Tibial artery (tissue), 4 donors: ENCODE data around the gene IL25.
"Not testable (repeated sequence)": the region's sequence is repeated elsewhere in the genome, so short reads cannot be mapped to it uniquely, and the experiment has no call there.

Experiments used
- DNase-seq, 2 donors: peaks; one replicate each; pipeline ENCODE4 v3.0.0-alpha.2; 2019
- H3K27ac ChIP-seq, 2 donors: fragments of 200-600 bp; sonication (generic) in 1 of 2; 1 replicate in 1 of 2; 2 replicates in 1 of 2; pipeline ENCODE4 v1.5.1; 2018 to 2019; ENCODE audit warnings: mild to moderate bottlenecking in 1 of 2
- H3K27me3 ChIP-seq, 2 donors: fragments of 200-600 bp; sonication (generic) in 1 of 2; one replicate each; pipeline versions ENCODE4 v1.5.1 to v1.6.0; 2016 to 2019
- H3K36me3 ChIP-seq, 3 donors: fragments of 200-600 bp; sonication (generic) in 2 of 3; one replicate each; pipeline ENCODE4 v1.5.1; 2016 to 2019; ENCODE audit warnings: mild to moderate bottlenecking in 2 of 3
- H3K4me1 ChIP-seq, 4 donors: fragments of 200-600 bp; sonication (generic) in 2 of 4; 1 replicate in 3 of 4; 2 replicates in 1 of 4; pipeline ENCODE4 v1.5.1; 2016 to 2019
- H3K4me3 ChIP-seq, 2 donors: fragments of 200-600 bp; sonication (generic) in 1 of 2; 1 replicate in 1 of 2; 2 replicates in 1 of 2; pipeline ENCODE4 v1.5.1; 2018 to 2019; ENCODE audit warnings: mild to moderate bottlenecking in 2 of 2
- H3K9me3 ChIP-seq, 3 donors: fragments of 200-600 bp; sonication (generic) in 1 of 3; one replicate each; pipeline ENCODE4 v1.5.1; 2016 to 2019
- intact Hi-C: fragments of 100-400 bp; cut with DNase I; formaldehyde crosslinking; loops from one replicate; pipeline ENCODE4 v1.15.0; 2023; ENCODE audit warnings: low total_unique reads
- TF ChIP-seq, protein P1 (sequence below), 2 experiments: fragments of 200-600 bp in 1 of 2; fragments of 450-650 bp in 1 of 2; IDR thresholded peaks; one replicate each; pipeline ENCODE4 v1.5.1; 2017 to 2019; ENCODE audit warnings: antibody characterized with exemption in 2 of 2, mild to moderate bottlenecking in 1 of 2, moderate library complexity in 1 of 2

The IL25 gene

DNA sequence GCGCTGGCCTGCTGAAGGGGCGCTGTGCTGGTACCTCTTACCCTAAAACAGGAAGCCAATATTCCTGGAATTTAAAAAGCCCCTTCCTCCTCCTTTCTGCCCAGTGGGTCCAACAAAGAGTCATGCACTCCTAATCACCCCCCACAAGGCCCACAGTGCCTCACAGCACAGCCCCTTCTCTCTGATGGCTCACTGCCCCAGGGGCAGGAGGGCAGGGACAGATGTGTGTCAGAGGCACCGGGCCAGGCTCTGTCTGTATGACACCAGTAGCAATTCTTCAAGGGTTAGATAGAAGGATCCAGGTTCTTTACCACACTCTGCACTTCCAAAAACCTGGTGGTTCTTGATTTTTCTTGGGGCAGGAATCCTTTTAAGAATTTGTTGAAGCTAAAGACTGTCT is 26.5 kb downstream of the IL25 start:
- Histone ChIP-seq H3K27ac (no peak overlapping the region), H3K4me3 (no peak overlapping the region), H3K36me3 (no peaks in the 10 kb centered on the region), H3K9me3 (no peaks in the 10 kb centered on the region), H3K4me1 (no peaks in the 10 kb centered on the region), H3K27me3 (peaks cover 0 to 12% of the 10 kb centered on the region in 2 donors)
- intact Hi-C loops: no loop called here
- DNase-seq: no peak
- TF ChIP-seq, protein P1, sequence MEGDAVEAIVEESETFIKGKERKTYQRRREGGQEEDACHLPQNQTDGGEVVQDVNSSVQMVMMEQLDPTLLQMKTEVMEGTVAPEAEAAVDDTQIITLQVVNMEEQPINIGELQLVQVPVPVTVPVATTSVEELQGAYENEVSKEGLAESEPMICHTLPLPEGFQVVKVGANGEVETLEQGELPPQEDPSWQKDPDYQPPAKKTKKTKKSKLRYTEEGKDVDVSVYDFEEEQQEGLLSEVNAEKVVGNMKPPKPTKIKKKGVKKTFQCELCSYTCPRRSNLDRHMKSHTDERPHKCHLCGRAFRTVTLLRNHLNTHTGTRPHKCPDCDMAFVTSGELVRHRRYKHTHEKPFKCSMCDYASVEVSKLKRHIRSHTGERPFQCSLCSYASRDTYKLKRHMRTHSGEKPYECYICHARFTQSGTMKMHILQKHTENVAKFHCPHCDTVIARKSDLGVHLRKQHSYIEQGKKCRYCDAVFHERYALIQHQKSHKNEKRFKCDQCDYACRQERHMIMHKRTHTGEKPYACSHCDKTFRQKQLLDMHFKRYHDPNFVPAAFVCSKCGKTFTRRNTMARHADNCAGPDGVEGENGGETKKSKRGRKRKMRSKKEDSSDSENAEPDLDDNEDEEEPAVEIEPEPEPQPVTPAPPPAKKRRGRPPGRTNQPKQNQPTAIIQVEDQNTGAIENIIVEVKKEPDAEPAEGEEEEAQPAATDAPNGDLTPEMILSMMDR (IDR thresholded peaks at IDR 0.05): no peak

DNA sequence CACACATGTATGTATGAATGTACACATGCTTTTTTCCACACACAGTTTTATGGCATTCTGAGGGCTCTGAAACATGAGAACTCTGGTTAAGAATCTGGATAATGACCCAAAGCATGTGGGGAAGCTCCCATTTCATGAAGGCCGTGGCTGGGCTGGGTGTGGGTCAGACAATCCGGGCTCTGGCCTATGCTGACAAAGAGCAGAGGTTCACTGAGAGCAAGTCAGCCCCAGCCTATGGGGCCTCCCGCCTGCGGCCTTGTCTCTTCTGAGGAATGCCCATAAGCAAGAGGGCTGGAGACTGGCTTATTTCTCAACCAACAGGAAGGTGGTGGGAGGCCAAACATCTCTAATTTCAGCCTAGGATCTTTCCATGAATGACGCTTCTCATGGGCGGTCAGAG is 27.0 kb downstream of the IL25 start:
- Histone ChIP-seq H3K27me3 (peaks cover 0 to 17% of the 10 kb centered on the region in 2 donors), H3K4me1 (no peaks in the 10 kb centered on the region), H3K27ac (no peak overlapping the region), H3K36me3 (no peaks in the 10 kb centered on the region), H3K4me3 (no peak overlapping the region), H3K9me3 (no peaks in the 10 kb centered on the region)
- TF ChIP-seq, protein P1 (IDR thresholded peaks at IDR 0.05): no peak
- intact Hi-C loops: no loop called here
- no peak for DNase-seq

DNA sequence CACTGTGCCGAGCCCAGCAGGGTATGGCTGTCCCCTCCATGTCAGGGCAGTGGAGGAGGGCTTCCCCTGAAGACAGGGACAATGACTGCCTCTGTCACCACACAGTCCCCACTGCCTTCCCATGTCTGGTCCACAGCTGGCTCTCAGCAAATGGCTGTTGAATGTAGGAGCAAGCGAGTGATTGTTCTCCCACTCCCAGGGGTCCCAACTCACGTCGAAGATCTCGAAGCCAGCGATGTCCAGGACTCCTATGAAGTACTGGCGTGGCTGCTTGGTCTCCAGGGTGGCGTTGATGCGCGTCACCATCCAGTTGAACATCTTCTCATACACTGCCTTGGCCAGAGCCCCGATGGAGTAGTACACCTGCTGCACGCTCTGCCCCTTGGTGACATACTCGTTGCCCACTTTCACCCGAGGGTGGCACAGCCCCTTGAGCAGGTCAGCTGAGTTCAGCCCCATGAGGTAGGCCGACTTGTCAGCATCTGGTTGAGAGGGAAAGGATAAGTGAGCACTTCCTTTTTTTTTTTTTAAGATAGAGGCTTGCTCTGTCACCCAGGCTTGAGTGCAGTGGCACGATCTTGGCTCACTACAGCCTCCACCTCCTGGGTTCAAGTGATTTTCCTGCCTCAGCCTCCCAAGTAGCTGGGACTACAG is 28.0 kb downstream of the IL25 start:
- intact Hi-C loops, H3K36me3 ChIP-seq, H3K4me1 ChIP-seq, DNase-seq, H3K27ac ChIP-seq, H3K4me3 ChIP-seq, H3K9me3 ChIP-seq: not testable (repeated sequence)
- peaks cover 0 to 25% of the 10 kb centered on the region in 2 donors for H3K27me3 ChIP-seq

GRCh38 chr14:23401291-23401690 is 28.7 kb downstream of the IL25 start:
- no peaks in the 10 kb centered on the region for H3K4me1 ChIP-seq
- TF ChIP-seq, protein P1 (IDR thresholded peaks at IDR 0.05): no peak
- no peak overlapping the region for H3K27ac ChIP-seq
- H3K9me3 ChIP-seq: no peaks in the 10 kb centered on the region
- intact Hi-C loops: no loop called here
- no peak overlapping the region for H3K4me3 ChIP-seq
- DNase-seq: no peak
- no peaks in the 10 kb centered on the region for H3K36me3 ChIP-seq
- peaks cover 0 to 29% of the 10 kb centered on the region in 2 donors for H3K27me3 ChIP-seq

DNA sequence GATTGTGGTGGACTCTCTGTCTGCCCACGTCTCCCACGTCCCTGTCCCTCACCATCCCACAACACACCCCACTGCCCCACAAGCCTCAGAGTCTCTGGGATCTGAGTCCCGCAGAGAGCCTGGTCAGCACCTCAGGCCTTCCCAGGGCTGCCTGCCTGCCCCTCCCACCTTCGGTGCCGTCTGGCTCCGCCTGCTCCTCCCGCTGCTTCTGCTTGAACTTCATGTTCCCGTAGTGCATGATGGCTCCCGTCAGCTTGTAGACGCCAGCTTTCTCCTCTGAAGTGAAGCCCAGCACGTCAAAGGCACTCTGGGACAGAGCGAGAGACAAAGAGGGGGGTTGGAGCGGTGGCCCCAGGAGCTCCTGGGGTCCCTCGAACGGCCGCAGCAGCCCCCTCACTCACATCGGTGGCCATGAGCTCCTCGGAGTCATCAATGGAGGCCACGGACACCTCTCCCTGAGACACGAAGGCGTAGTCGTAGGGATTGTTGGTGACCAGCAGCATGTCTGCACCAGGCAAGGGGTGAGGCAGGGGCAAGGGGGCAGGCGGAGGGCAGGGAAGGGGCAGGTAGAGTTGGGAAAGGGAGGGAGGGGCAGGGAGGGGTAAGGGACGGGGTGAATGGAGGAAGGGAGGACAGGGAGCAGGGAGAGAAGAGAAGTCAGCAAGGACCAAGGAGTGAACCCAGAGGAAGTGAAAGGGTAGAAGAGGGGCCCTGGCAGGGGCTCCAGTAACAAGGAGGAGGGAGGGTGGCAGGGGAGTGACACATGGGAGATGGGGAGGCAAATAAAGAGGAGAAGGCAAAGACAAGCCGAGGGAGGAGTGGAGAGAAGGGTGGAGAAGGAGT is 29.9 kb downstream of the IL25 start:
- intact Hi-C loops: no loop called here
- H3K27me3 ChIP-seq: peaks cover 0 to 40% of the 10 kb centered on the region in 2 donors
- TF ChIP-seq, protein P1 (IDR thresholded peaks at IDR 0.05): no peak
- no peak overlapping the region for H3K27ac ChIP-seq
- H3K9me3 ChIP-seq: no peaks in the 10 kb centered on the region
- no peak for DNase-seq
- H3K4me3 ChIP-seq: no peak overlapping the region
- H3K4me1 ChIP-seq: no peaks in the 10 kb centered on the region
- no peaks in the 10 kb centered on the region for H3K36me3 ChIP-seq

DNA sequence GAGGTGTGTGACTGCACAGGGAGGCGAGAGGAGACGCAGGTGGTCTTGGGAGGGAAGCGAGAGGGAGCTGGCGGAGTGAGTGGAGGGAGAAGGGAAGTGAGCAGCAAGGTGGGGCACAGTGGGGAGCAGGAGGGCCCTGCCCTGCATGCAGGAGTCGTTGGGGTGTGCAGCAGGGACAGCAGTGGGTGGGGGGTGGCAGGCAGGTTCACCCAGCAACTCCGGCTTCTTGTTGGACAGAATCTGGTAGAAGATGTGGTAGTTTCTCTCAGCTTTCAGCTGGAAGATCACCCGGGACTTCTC is 30.5 kb downstream of the IL25 start:
- no peaks in the 10 kb centered on the region for H3K36me3 ChIP-seq
- no peaks in the 10 kb centered on the region for H3K9me3 ChIP-seq
- no peak for DNase-seq
- H3K27me3 ChIP-seq: peaks cover 0 to 46% of the 10 kb centered on the region in 2 donors
- H3K4me3 ChIP-seq: no peak overlapping the region
- H3K27ac ChIP-seq: no peak overlapping the region
- intact Hi-C loops: no loop called here
- TF ChIP-seq, protein P1 (IDR thresholded peaks at IDR 0.05): no peak
- H3K4me1 ChIP-seq: no peaks in the 10 kb centered on the region
